NCI-H345 treated with DMSO at 0.1 percent for 48 hours (cell line): ENCODE data around the gene OTOP3.
"Not testable (repeated sequence)": the region's sequence is repeated elsewhere in the genome, so short reads cannot be mapped to it uniquely, and the experiment has no call there.

Experiments used
- DNase-seq: peaks from one replicate; lab custom pipeline; 2025; ENCODE audit not compliant: unreplicated experiment; lab: John Stamatoyannopoulos, UW

Gene OTOP3

GRCh38 chr17:74959826-74960515 is 24.3 kb downstream of the OTOP3 start:
- no peak for DNase-seq

GRCh38 chr17:74960570-74961342 is 25.1 kb downstream of the OTOP3 start:
- no peak for DNase-seq

- DNase-seq, result peak; percentile 74
Observed at GRCh38 chr17:74961657-74962350, 26.1 kb downstream of the OTOP3 start.

- DNase-seq, result no peak
Observed at GRCh38 chr17:74962622-74963394, 27.1 kb downstream of the OTOP3 start.

GRCh38 chr17:74963656-74964055 is 28.0 kb downstream of the OTOP3 start:
- no peak for DNase-seq

GRCh38 chr17:74964246-74964761 is 28.6 kb downstream of the OTOP3 start:
- DNase-seq, result no peak

- no peak for DNase-seq
Observed at GRCh38 chr17:74964988-74965622, 29.4 kb downstream of the OTOP3 start.

GRCh38 chr17:74968361-74968780 is 32.7 kb downstream of the OTOP3 start:
- DNase-seq, result no peak

GRCh38 chr17:74969501-74969900 is 33.8 kb downstream of the OTOP3 start:
- DNase-seq, result not testable (repeated sequence)

- no peak for DNase-seq
Observed at GRCh38 chr17:74970395-74970794, 34.7 kb downstream of the OTOP3 start.

- DNase-seq, result no peak
Observed at GRCh38 chr17:74971069-74971841, 35.6 kb downstream of the OTOP3 start.

- DNase-seq, result peak; percentile 48
Observed at GRCh38 chr17:74971842-74972106, 36.1 kb downstream of the OTOP3 start.

- peak; percentile 62 for DNase-seq
Observed at GRCh38 chr17:74972107-74972972, 36.6 kb downstream of the OTOP3 start, which contains the start of gene HID1. HID1 (minus strand) TSS chr17:74972759; CDS start chr17:74972656, 103 bp downstream.

- no peak for DNase-seq
Observed at GRCh38 chr17:74972973-74973328, 37.3 kb downstream of the OTOP3 start.

- DNase-seq, result no peak
Observed at GRCh38 chr17:74975943-74976342, 40.2 kb downstream of the OTOP3 start.

GRCh38 chr17:74977802-74978201 is 42.1 kb downstream of the OTOP3 start:
- no peak for DNase-seq

GRCh38 chr17:74978240-74978639 is 42.5 kb downstream of the OTOP3 start:
- no peak for DNase-seq

- no peak for DNase-seq
Observed at GRCh38 chr17:74979408-74980146, 43.9 kb downstream of the OTOP3 start.
